Stomach (tissue), 4 donors: ENCODE measurements around the gene RAB21.

Experiments used
- EP300 ChIP-seq: sonication (generic); formaldehyde crosslinking; IDR thresholded peaks from one replicate; pipeline ENCODE4 v1.6.1; 2017; ENCODE audit warnings: antibody characterized with exemption
- POLR2A ChIP-seq, 4 donors: fragments of 450-650 bp; IDR thresholded peaks; one replicate each; pipeline ENCODE4 v1.6.1; 2016; ENCODE audit warnings: antibody characterized with exemption in 4 of 4, control low read depth in 2 of 4, mild to moderate bottlenecking in 1 of 4, moderate library complexity in 1 of 4
- TF ChIP-seq, protein P1 (sequence below), 7 experiments: fragments of 450-650 bp in 4 of 7; fragments of 200-600 bp in 3 of 7; sonication (generic) in 3 of 7; IDR thresholded peaks; one replicate each; pipeline ENCODE4 v1.5.1; 2016 to 2019; ENCODE audit warnings: antibody characterized with exemption in 7 of 7, control low read depth in 2 of 7, mild to moderate bottlenecking in 1 of 7

DNA sequence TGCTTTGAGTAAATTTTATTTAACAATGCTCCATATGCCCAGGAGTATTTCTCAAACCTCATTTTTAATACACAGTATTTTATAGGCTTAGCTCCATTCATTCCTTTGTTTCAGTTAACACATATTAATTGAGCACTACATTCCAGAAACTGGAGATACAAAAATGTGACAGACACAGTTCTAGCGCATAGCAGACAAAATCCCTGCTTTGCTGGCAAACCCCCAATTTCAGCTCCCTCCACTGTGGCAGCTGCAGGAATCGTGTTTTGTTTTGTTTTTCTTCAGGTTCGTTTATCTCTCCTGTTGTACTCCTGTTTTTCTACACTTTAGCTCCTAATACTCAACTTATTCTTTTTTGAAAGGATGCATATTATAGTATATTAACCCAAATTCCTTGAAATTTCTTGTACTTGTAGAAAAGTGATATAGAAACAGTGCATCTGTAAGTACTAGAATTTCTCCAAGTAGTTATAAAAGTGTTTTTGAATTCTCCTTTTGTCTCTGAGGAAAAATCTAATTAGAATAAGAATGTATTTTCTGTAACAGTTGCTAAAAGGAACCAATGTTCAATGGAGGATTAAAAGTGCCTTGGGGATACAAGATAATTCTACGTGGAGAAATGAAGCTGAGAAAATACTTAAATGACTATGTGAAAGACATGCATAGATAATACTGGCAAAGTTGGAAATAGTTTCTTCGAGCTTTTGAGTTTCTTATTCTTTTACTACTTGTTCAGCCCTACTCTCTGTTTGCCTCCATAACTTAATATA lies 6.4 kb upstream of the RAB21 start:
- TF ChIP-seq, protein P1, sequence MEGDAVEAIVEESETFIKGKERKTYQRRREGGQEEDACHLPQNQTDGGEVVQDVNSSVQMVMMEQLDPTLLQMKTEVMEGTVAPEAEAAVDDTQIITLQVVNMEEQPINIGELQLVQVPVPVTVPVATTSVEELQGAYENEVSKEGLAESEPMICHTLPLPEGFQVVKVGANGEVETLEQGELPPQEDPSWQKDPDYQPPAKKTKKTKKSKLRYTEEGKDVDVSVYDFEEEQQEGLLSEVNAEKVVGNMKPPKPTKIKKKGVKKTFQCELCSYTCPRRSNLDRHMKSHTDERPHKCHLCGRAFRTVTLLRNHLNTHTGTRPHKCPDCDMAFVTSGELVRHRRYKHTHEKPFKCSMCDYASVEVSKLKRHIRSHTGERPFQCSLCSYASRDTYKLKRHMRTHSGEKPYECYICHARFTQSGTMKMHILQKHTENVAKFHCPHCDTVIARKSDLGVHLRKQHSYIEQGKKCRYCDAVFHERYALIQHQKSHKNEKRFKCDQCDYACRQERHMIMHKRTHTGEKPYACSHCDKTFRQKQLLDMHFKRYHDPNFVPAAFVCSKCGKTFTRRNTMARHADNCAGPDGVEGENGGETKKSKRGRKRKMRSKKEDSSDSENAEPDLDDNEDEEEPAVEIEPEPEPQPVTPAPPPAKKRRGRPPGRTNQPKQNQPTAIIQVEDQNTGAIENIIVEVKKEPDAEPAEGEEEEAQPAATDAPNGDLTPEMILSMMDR (IDR thresholded peaks at IDR 0.05), result no peak
- TF ChIP-seq EP300, result no peak
- TF ChIP-seq POLR2A (IDR thresholded peaks at IDR 0.05), result no peak
